Measurements from ENCODE around the gene SACS. TPM values are rescaled to one million over a fixed set of nuclear protein-coding genes. Genes with fewer than 3 reads are reported as not detected.

Gene SACS
- total RNA-seq, 1 donor from 2014 or later, result 34.0 TPM

Other genes with a start within 250 kb of the SACS start
- gene TNFRSF19, start 136.7 kb upstream of the SACS start, total RNA-seq, result 0.07 TPM in 1 of 2 replicates, not detected in the other

Measured in activated T-helper 2 cell treated with anti-CD3 and anti-CD28 coated beads, Interferon-gamma antibody, Interleukin-2, Interleukin-4, amounts not matched to agents 10 μg/mL and 5 μg/mL and 100 μg/mL, durations not matched to agents 14 hours and 24 hours and 36 hours (primary cell).